GM18517 (cell line): ENCODE results near the gene TXNRD1.

Experiments
- ATAC-seq: cut with Tn5 transposase; IDR thresholded peaks from one replicate; pipeline ENCODE4 v1.9.1; 2021; ENCODE audit warnings: mild to moderate bottlenecking, moderate library complexity; ENCODE audit not compliant: unreplicated experiment

TXNRD1 gene

GRCh38 chr12:104345234-104346066 lies 129.9 kb downstream of the TXNRD1 start:
- ATAC-seq = no peak

GRCh38 chr12:104347374-104348075 lies 131.9 kb downstream of the TXNRD1 start:
- ATAC-seq = no peak

- no peak for ATAC-seq
Measured at GRCh38 chr12:104348283-104348993, 132.9 kb downstream of the TXNRD1 start.

- ATAC-seq = no peak
Measured at GRCh38 chr12:104348994-104349494, 133.5 kb downstream of the TXNRD1 start.

GRCh38 chr12:104350211-104351056 lies 134.9 kb downstream of the TXNRD1 start:
- ATAC-seq = no peak

GRCh38 chr12:104351057-104351983 lies 135.7 kb downstream of the TXNRD1 start:
- no peak for ATAC-seq

- ATAC-seq = no peak
Measured at GRCh38 chr12:104352106-104352713, 136.6 kb downstream of the TXNRD1 start.

GRCh38 chr12:104353012-104353981 lies 137.7 kb downstream of the TXNRD1 start:
- no peak for ATAC-seq

GRCh38 chr12:104354167-104354867 lies 138.7 kb downstream of the TXNRD1 start:
- ATAC-seq = no peak

GRCh38 chr12:104354868-104355570 lies 139.4 kb downstream of the TXNRD1 start:
- no peak for ATAC-seq

- ATAC-seq = no peak
Measured at GRCh38 chr12:104355630-104356029, 140.1 kb downstream of the TXNRD1 start.

GRCh38 chr12:104356231-104357115 lies 140.9 kb downstream of the TXNRD1 start:
- ATAC-seq = no peak

GRCh38 chr12:104357421-104357952 lies 141.9 kb downstream of the TXNRD1 start:
- ATAC-seq = no peak

GRCh38 chr12:104358353-104359003 lies 142.9 kb downstream of the TXNRD1 start:
- no peak for ATAC-seq

GRCh38 chr12:104359216-104359615 lies 143.6 kb downstream of the TXNRD1 start:
- ATAC-seq = no peak
